Measurements from ENCODE around the gene ABI2.
"Not testable (repeated sequence)": the region's sequence is repeated elsewhere in the genome, so short reads cannot be mapped to it uniquely, and the experiment has no call there.

Gene ABI2

GRCh38 chr2:203366639-203367466 lies 38.7 kb downstream of the ABI2 start:
- Histone ChIP-seq H3K4me1 (ENCODE audit: insufficient read depth, low read length) (no peaks in the 10 kb centered on the region), H3K9me3 (ENCODE audit: low read length) (no peaks in the 10 kb centered on the region), H3K4me3 (ENCODE audit: low read length) (no peak overlapping the region), H3K36me3 (ENCODE audit: insufficient read depth, low read length) (peaks cover 42% of the 10 kb centered on the region), H3K27me3 (ENCODE audit: insufficient read depth, low read length) (no peaks in the 10 kb centered on the region), H2AFZ (ENCODE audit: low read depth, low read length) (no peak overlapping the region)

DNA sequence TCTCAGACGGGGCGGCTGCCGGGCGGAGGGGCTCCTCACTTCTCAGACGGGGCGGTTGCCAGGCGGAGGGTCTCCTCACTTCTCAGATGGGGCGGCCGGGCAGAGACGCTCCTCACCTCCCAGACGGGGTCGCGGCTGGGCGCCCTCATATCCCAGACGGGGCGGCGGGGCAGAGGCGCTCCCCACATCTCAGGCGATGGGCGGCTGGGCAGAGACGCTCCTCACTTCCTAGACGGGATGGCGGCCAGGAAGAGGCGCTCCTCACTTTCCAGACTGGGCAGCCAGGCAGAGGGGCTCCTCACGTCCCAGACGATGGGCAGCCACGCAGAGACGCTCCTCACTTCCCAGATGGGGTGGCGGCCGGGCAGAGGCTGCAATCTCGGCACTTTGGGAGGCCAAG lies 44.5 kb downstream of the ABI2 start:
- H3K4me1 ChIP-seq (ENCODE audit: insufficient read depth, low read length); H2AFZ ChIP-seq (ENCODE audit: low read depth, low read length); H3K27me3 ChIP-seq (ENCODE audit: insufficient read depth, low read length); H3K4me3 ChIP-seq (ENCODE audit: low read length); H3K9me3 ChIP-seq (ENCODE audit: low read length): not testable (repeated sequence)
- H3K36me3 ChIP-seq (ENCODE audit: insufficient read depth, low read length), result peaks cover 38% of the 10 kb centered on the region

- no peaks in the 10 kb centered on the region for H3K9me3 ChIP-seq (ENCODE audit: low read length)
- no peaks in the 10 kb centered on the region for H3K27me3 ChIP-seq (ENCODE audit: insufficient read depth, low read length)
- H2AFZ ChIP-seq (ENCODE audit: low read depth, low read length), result no peak overlapping the region
- no peak overlapping the region for H3K4me3 ChIP-seq (ENCODE audit: low read length)
- peaks cover 17% of the 10 kb centered on the region for H3K36me3 ChIP-seq (ENCODE audit: insufficient read depth, low read length)
- peaks cover 5% of the 10 kb centered on the region for H3K4me1 ChIP-seq (ENCODE audit: insufficient read depth, low read length)
Measured at GRCh38 chr2:203376173-203376572, 48.0 kb downstream of the ABI2 start.

DNA sequence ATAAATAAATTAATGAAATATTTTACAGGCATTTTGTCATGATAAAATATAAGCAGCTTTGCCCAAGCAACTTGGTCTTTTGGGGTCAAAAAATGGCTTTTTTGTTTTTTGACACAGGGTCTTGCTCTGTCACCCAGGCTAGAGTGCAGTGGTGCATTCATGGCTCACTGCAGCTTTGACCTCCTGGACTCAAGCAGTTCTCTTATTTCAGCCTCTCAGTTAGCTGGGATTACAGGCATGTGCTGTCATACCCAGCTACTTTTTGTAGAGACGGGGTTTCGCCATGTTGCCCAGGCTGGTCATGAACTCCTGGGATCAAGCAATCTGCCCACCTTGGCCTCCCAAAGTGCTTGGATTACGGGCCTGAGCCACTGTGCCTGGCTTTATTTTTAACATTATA lies 51.0 kb downstream of the ABI2 start:
- peaks cover 26% of the 10 kb centered on the region for H3K36me3 ChIP-seq (ENCODE audit: insufficient read depth, low read length)
- peaks cover 5% of the 10 kb centered on the region for H3K4me1 ChIP-seq (ENCODE audit: insufficient read depth, low read length)
- no peaks in the 10 kb centered on the region for H3K27me3 ChIP-seq (ENCODE audit: insufficient read depth, low read length)
- no peak overlapping the region for H2AFZ ChIP-seq (ENCODE audit: low read depth, low read length)
- no peaks in the 10 kb centered on the region for H3K9me3 ChIP-seq (ENCODE audit: low read length)
- no peak overlapping the region for H3K4me3 ChIP-seq (ENCODE audit: low read length)

GRCh38 chr2:203383038-203383437 lies 54.8 kb downstream of the ABI2 start:
- H3K9me3 ChIP-seq (ENCODE audit: low read length), result no peaks in the 10 kb centered on the region
- H3K27me3 ChIP-seq (ENCODE audit: insufficient read depth, low read length), result no peaks in the 10 kb centered on the region
- H3K4me3 ChIP-seq (ENCODE audit: low read length), result no peak overlapping the region
- peaks cover 23% of the 10 kb centered on the region for H3K36me3 ChIP-seq (ENCODE audit: insufficient read depth, low read length)
- peaks cover 5% of the 10 kb centered on the region for H3K4me1 ChIP-seq (ENCODE audit: insufficient read depth, low read length)
- H2AFZ ChIP-seq (ENCODE audit: low read depth, low read length), result no peak overlapping the region

- H3K4me1 ChIP-seq (ENCODE audit: insufficient read depth, low read length); H2AFZ ChIP-seq (ENCODE audit: low read depth, low read length); H3K27me3 ChIP-seq (ENCODE audit: insufficient read depth, low read length); H3K4me3 ChIP-seq (ENCODE audit: low read length); H3K9me3 ChIP-seq (ENCODE audit: low read length): not testable (repeated sequence)
- peaks cover 37% of the 10 kb centered on the region for H3K36me3 ChIP-seq (ENCODE audit: insufficient read depth, low read length)
Measured at GRCh38 chr2:203388153-203388552, 60.0 kb downstream of the ABI2 start.

GRCh38 chr2:203394519-203395227 lies 66.5 kb downstream of the ABI2 start:
- Histone ChIP-seq H3K9me3 (ENCODE audit: low read length) (peaks cover 9% of the 10 kb centered on the region), H3K4me1 (ENCODE audit: insufficient read depth, low read length) (no peaks in the 10 kb centered on the region), H3K36me3 (ENCODE audit: insufficient read depth, low read length) (peaks cover 68% of the 10 kb centered on the region), H2AFZ (ENCODE audit: low read depth, low read length) (no peak overlapping the region), H3K27me3 (ENCODE audit: insufficient read depth, low read length) (no peaks in the 10 kb centered on the region), H3K4me3 (ENCODE audit: low read length) (no peak overlapping the region)

DNA sequence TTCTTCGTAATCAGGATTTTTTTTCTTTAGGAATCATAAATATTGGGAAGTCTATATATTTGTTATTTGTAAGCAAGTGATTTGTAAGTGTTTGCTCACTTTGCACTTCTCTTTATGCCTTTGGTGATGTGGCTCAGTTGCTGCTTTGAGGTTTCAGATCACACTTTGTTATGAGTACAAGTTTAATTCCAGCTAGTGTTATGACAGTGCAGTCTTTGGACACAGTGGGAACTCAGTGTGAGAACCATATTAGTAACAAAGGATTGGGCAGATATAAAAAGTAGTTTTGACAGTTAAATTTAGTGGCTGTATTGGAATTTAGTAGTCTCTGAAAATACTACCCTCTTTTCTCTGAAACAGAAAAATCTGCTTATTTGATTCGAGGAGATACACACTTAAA lies 67.7 kb downstream of the ABI2 start:
- no peaks in the 10 kb centered on the region for H3K4me1 ChIP-seq (ENCODE audit: insufficient read depth, low read length)
- H3K36me3 ChIP-seq (ENCODE audit: insufficient read depth, low read length), result peaks cover 68% of the 10 kb centered on the region
- H3K27me3 ChIP-seq (ENCODE audit: insufficient read depth, low read length), result no peaks in the 10 kb centered on the region
- H3K4me3 ChIP-seq (ENCODE audit: low read length), result no peak overlapping the region
- no peak overlapping the region for H2AFZ ChIP-seq (ENCODE audit: low read depth, low read length)
- H3K9me3 ChIP-seq (ENCODE audit: low read length), result peaks cover 6% of the 10 kb centered on the region

- Histone ChIP-seq H3K9me3 (ENCODE audit: low read length) (peaks cover 6% of the 10 kb centered on the region), H3K36me3 (ENCODE audit: insufficient read depth, low read length) (peaks cover 70% of the 10 kb centered on the region), H3K27me3 (ENCODE audit: insufficient read depth, low read length) (no peaks in the 10 kb centered on the region), H3K4me3 (ENCODE audit: low read length) (no peak overlapping the region), H2AFZ (ENCODE audit: low read depth, low read length) (no peak overlapping the region), H3K4me1 (ENCODE audit: insufficient read depth, low read length) (no peaks in the 10 kb centered on the region)
Measured at GRCh38 chr2:203396667-203397066, 68.5 kb downstream of the ABI2 start.

DNA sequence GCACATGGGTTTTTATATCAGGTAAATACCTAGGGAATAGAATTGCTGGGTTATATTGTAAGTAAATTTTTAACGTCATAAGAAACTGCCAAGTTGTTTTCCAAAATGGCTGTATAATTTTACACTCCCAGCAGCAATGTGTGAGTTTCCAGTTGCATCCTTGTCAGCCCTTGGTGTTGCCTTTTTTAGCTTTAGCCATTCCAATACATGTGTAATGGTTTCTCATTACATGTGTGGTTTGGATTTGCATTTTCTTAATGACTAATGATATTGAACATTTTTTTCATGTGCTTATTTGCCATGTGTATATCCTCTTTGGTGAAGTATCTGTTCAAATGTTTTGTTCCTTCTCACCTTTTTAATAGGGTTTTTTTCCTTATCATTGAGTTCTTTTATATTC lies 70.8 kb downstream of the ABI2 start:
- Histone ChIP-seq H3K4me1 (ENCODE audit: insufficient read depth, low read length) (no peaks in the 10 kb centered on the region), H3K36me3 (ENCODE audit: insufficient read depth, low read length) (peaks cover 70% of the 10 kb centered on the region), H3K27me3 (ENCODE audit: insufficient read depth, low read length) (no peaks in the 10 kb centered on the region), H3K9me3 (ENCODE audit: low read length) (peaks cover 6% of the 10 kb centered on the region), H3K4me3 (ENCODE audit: low read length) (no peak overlapping the region), H2AFZ (ENCODE audit: low read depth, low read length) (no peak overlapping the region)

DNA sequence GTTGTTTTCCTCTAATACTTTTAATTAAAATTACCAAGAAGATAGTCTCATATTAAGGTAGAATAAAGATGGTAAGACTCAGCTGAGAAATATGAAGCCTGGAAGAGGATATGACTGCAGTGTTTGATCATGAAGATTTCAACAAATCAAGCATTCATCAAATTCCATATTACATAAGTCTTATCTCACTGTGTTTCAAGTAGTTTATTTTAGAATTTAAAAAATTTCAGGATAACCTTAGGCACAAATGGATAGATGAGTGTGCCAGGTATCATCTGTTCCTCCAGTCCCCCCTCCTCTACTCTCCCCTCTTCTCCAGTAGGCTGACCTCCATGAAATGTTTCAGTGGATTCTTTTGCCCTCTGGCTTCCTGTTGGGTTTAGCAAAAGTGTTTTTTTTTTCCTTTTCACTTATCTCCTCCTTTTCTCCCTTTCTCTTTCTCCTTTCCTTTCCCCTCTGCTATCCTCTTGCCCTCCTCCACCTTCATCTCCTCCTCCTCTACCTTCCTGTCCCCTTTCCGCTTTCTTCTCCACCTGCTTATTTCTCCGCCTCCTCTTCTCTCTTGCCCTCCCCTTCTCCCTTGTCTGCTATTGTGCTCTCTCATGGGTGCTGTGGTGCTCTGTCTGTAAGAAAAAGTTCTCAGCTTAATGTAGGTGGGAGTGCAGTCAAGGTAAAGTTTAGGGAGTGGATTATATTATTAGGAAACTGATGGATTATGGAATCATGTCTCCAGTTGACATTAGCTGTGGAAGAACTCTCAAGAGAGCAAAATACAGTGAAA lies 72.8 kb downstream of the ABI2 start:
- Histone ChIP-seq H3K27me3 (ENCODE audit: insufficient read depth, low read length) (no peaks in the 10 kb centered on the region), H3K36me3 (ENCODE audit: insufficient read depth, low read length) (peaks cover 68% of the 10 kb centered on the region), H3K9me3 (ENCODE audit: low read length) (peaks cover 6% of the 10 kb centered on the region), H3K4me1 (ENCODE audit: insufficient read depth, low read length) (no peaks in the 10 kb centered on the region), H2AFZ (ENCODE audit: low read depth, low read length) (no peak overlapping the region), H3K4me3 (ENCODE audit: low read length) (no peak overlapping the region)

GRCh38 chr2:203404996-203405395 lies 76.8 kb downstream of the ABI2 start:
- H3K9me3 ChIP-seq (ENCODE audit: low read length), result no peaks in the 10 kb centered on the region
- H3K27me3 ChIP-seq (ENCODE audit: insufficient read depth, low read length), result no peaks in the 10 kb centered on the region
- no peak overlapping the region for H2AFZ ChIP-seq (ENCODE audit: low read depth, low read length)
- no peaks in the 10 kb centered on the region for H3K4me1 ChIP-seq (ENCODE audit: insufficient read depth, low read length)
- no peak overlapping the region for H3K4me3 ChIP-seq (ENCODE audit: low read length)
- peaks cover 77% of the 10 kb centered on the region for H3K36me3 ChIP-seq (ENCODE audit: insufficient read depth, low read length)

- peaks cover 84% of the 10 kb centered on the region for H3K36me3 ChIP-seq (ENCODE audit: insufficient read depth, low read length)
- no peak overlapping the region for H3K4me3 ChIP-seq (ENCODE audit: low read length)
- no peaks in the 10 kb centered on the region for H3K9me3 ChIP-seq (ENCODE audit: low read length)
- no peak overlapping the region for H2AFZ ChIP-seq (ENCODE audit: low read depth, low read length)
- H3K27me3 ChIP-seq (ENCODE audit: insufficient read depth, low read length), result no peaks in the 10 kb centered on the region
- H3K4me1 ChIP-seq (ENCODE audit: insufficient read depth, low read length), result no peaks in the 10 kb centered on the region
Measured at GRCh38 chr2:203407496-203407895, 79.3 kb downstream of the ABI2 start.
